ENCODE results near the gene LAIR2. TPM values are rescaled to one million over a fixed set of nuclear protein-coding genes. Genes with fewer than 3 reads are reported as not detected.

LAIR2 gene
- total and polyA plus RNA-seq, 2 donors (not counting 1 experiment from before 2014, with no cell fraction given) = not detected

DNA sequence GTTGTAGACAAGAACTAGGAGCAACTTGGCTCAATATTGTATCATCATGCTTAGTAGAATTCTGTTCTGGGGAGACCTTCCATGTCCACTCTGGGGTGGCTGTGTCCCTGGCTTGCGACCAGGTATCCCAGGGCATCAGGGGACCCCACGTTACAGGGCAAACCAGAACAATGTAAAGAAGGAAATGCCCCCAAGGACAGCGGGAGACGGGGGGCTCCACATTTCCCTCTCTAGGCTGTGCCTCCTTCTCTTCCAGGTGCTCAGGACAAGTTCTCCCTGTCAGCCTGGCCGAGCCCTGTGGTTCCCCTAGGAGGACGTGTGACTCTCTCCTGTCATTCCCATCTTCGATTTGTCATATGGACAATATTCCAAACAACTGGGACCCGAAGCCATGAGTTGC lies 30.8 kb downstream of the LAIR2 start:
- Histone ChIP-seq H2AFZ (ENCODE audit: low read length) (no peak overlapping the region), H3K4me3 (replicated peaks in 1 of 4; ENCODE audit: control extremely low read depth in 1 of 4, insufficient read depth in 1 of 4, low read depth in 3 of 4, low read length in 4 of 4) (no peak overlapping the region), H3K27me3 (ENCODE audit: control insufficient read depth, insufficient read depth, low read length) (no peaks in the 10 kb centered on the region), H4K20me1 (ENCODE audit: control insufficient read depth, extremely low read depth, insufficient read depth, low read length) (no peaks in the 10 kb centered on the region), H3K27ac (ENCODE audit: insufficient read depth, low read length) (no peak overlapping the region), H3K9me3 (ENCODE audit: control insufficient read depth, insufficient read depth, low read depth, low read length) (no peaks in the 10 kb centered on the region), H3K4me1 (ENCODE audit: control insufficient read depth, extremely low read depth, insufficient read depth, low read length) (no peaks in the 10 kb centered on the region), H3K4me2 (ENCODE audit: extremely low read depth, insufficient read depth, low read length) (no peak overlapping the region), H3K9ac (ENCODE audit: insufficient read depth, low read length) (no peak overlapping the region), H3K79me2 (ENCODE audit: control insufficient read depth, insufficient read depth, low read length) (no peaks in the 10 kb centered on the region), H3K36me3 (ENCODE audit: control insufficient read depth, insufficient read depth, low read length) (no peaks in the 10 kb centered on the region)
- no peak for DNase-seq (ENCODE audit: low read depth in 2 of 2)
- TF ChIP-seq, protein P1, sequence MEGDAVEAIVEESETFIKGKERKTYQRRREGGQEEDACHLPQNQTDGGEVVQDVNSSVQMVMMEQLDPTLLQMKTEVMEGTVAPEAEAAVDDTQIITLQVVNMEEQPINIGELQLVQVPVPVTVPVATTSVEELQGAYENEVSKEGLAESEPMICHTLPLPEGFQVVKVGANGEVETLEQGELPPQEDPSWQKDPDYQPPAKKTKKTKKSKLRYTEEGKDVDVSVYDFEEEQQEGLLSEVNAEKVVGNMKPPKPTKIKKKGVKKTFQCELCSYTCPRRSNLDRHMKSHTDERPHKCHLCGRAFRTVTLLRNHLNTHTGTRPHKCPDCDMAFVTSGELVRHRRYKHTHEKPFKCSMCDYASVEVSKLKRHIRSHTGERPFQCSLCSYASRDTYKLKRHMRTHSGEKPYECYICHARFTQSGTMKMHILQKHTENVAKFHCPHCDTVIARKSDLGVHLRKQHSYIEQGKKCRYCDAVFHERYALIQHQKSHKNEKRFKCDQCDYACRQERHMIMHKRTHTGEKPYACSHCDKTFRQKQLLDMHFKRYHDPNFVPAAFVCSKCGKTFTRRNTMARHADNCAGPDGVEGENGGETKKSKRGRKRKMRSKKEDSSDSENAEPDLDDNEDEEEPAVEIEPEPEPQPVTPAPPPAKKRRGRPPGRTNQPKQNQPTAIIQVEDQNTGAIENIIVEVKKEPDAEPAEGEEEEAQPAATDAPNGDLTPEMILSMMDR (conservative IDR thresholded peaks at IDR 0.05 in 1 of 2, IDR thresholded peaks at IDR 0.05 in 1 of 2; ENCODE audit: low read depth in 1 of 2, low read length in 2 of 2) = no peak
- TF ChIP-seq EZH2 (IDR thresholded peaks at IDR 0.05; ENCODE audit: low read length, missing control alignments) = no peak

- Histone ChIP-seq H3K4me1 (ENCODE audit: control insufficient read depth, extremely low read depth, insufficient read depth, low read length) (no peaks in the 10 kb centered on the region), H3K27ac (ENCODE audit: insufficient read depth, low read length) (no peak overlapping the region), H3K79me2 (ENCODE audit: control insufficient read depth, insufficient read depth, low read length) (no peaks in the 10 kb centered on the region), H3K27me3 (ENCODE audit: control insufficient read depth, insufficient read depth, low read length) (no peaks in the 10 kb centered on the region), H3K4me2 (ENCODE audit: extremely low read depth, insufficient read depth, low read length) (no peak overlapping the region), H3K36me3 (ENCODE audit: control insufficient read depth, insufficient read depth, low read length) (no peaks in the 10 kb centered on the region), H2AFZ (ENCODE audit: low read length) (no peak overlapping the region), H3K9me3 (ENCODE audit: control insufficient read depth, insufficient read depth, low read depth, low read length) (no peaks in the 10 kb centered on the region), H3K9ac (ENCODE audit: insufficient read depth, low read length) (no peak overlapping the region), H3K4me3 (replicated peaks in 1 of 4; ENCODE audit: control extremely low read depth in 1 of 4, insufficient read depth in 1 of 4, low read depth in 3 of 4, low read length in 4 of 4) (no peak overlapping the region), H4K20me1 (ENCODE audit: control insufficient read depth, extremely low read depth, insufficient read depth, low read length) (no peaks in the 10 kb centered on the region)
- no peak for DNase-seq (ENCODE audit: low read depth in 2 of 2)
- TF ChIP-seq EZH2 (IDR thresholded peaks at IDR 0.05; ENCODE audit: low read length, missing control alignments) = no peak
- TF ChIP-seq, protein P1 (conservative IDR thresholded peaks at IDR 0.05 in 1 of 2, IDR thresholded peaks at IDR 0.05 in 1 of 2; ENCODE audit: low read depth in 1 of 2, low read length in 2 of 2) = no peak
These were observed 31.5 kb downstream of the LAIR2 start for GRCh38 chr19:54534156-54534555.

GRCh38 chr19:54535601-54536000 lies 33.0 kb downstream of the LAIR2 start:
- H3K27ac ChIP-seq (ENCODE audit: insufficient read depth, low read length) = no peak overlapping the region
- no peak overlapping the region for H3K4me2 ChIP-seq (ENCODE audit: extremely low read depth, insufficient read depth, low read length)
- no peaks in the 10 kb centered on the region for H3K36me3 ChIP-seq (ENCODE audit: control insufficient read depth, insufficient read depth, low read length)
- no peak for TF ChIP-seq EZH2 (IDR thresholded peaks at IDR 0.05; ENCODE audit: low read length, missing control alignments)
- TF ChIP-seq, protein P1 (conservative IDR thresholded peaks at IDR 0.05 in 1 of 2, IDR thresholded peaks at IDR 0.05 in 1 of 2; ENCODE audit: low read depth in 1 of 2, low read length in 2 of 2) = no peak
- no peak overlapping the region for H2AFZ ChIP-seq (ENCODE audit: low read length)
- no peaks in the 10 kb centered on the region for H3K4me1 ChIP-seq (ENCODE audit: control insufficient read depth, extremely low read depth, insufficient read depth, low read length)
- H3K9ac ChIP-seq (ENCODE audit: insufficient read depth, low read length) = no peak overlapping the region
- H4K20me1 ChIP-seq (ENCODE audit: control insufficient read depth, extremely low read depth, insufficient read depth, low read length) = no peaks in the 10 kb centered on the region
- no peaks in the 10 kb centered on the region for H3K9me3 ChIP-seq (ENCODE audit: control insufficient read depth, insufficient read depth, low read depth, low read length)
- H3K27me3 ChIP-seq (ENCODE audit: control insufficient read depth, insufficient read depth, low read length) = no peaks in the 10 kb centered on the region
- no peaks in the 10 kb centered on the region for H3K79me2 ChIP-seq (ENCODE audit: control insufficient read depth, insufficient read depth, low read length)
- H3K4me3 ChIP-seq (replicated peaks in 1 of 4; ENCODE audit: control extremely low read depth in 1 of 4, insufficient read depth in 1 of 4, low read depth in 3 of 4, low read length in 4 of 4) = no peak overlapping the region
- DNase-seq (ENCODE audit: low read depth in 2 of 2) = no peak
